Glutamatergic neuron (in vitro differentiated cells): ENCODE results near the gene MTA3. TPM values are rescaled to one million over a fixed set of nuclear protein-coding genes. Genes with fewer than 3 reads are reported as not detected.

ENCODE experiments used
- DNase-seq: peaks from one replicate; pipeline ENCODE4 v3.0.0; 2022
- H3K27ac Mint-ChIP-seq: one replicate; pipeline ENCODE4 v1.8.0; 2020; ENCODE audit warnings: mild to moderate bottlenecking, mixed read lengths, inconsistent platforms; ENCODE audit not compliant: unreplicated experiment
- H3K27me3 Mint-ChIP-seq: one replicate; pipeline ENCODE4 v1.8.0; 2020; ENCODE audit warnings: mild to moderate bottlenecking, moderate library complexity, mixed read lengths, inconsistent platforms; ENCODE audit not compliant: unreplicated experiment
- H3K36me3 Mint-ChIP-seq: one replicate; pipeline ENCODE4 v1.8.0; 2020; ENCODE audit warnings: mild to moderate bottlenecking, mixed read lengths, inconsistent platforms; ENCODE audit not compliant: unreplicated experiment
- H3K4me1 Mint-ChIP-seq: one replicate; pipeline ENCODE4 v1.8.0; 2020; ENCODE audit warnings: mild to moderate bottlenecking, low read depth, mixed read lengths, inconsistent platforms; ENCODE audit not compliant: unreplicated experiment
- H3K4me3 Mint-ChIP-seq: one replicate; pipeline ENCODE4 v1.8.0; 2020; ENCODE audit warnings: mild to moderate bottlenecking, mixed read lengths, inconsistent platforms; ENCODE audit not compliant: unreplicated experiment
- H3K9me3 Mint-ChIP-seq: one replicate; pipeline ENCODE4 v1.8.0; 2020; ENCODE audit warnings: mild to moderate bottlenecking, moderate library complexity, mixed read lengths, inconsistent platforms; ENCODE audit not compliant: unreplicated experiment
- CTCF ChIP-seq: fragments of 200-600 bp; sonication (generic); IDR thresholded peaks from one replicate; pipeline ENCODE4 v1.5.0; 2021; ENCODE audit not compliant: partially characterized antibody, unreplicated experiment
- total RNA-seq: library from RNA; stranded (reverse); fragmentation: NEBNext Ultra II Directional; extraction: Animal tissue kit (Norgen Biotek cat#: 25700); gene quantifications from one replicate; pipeline ENCODE4 v1.2.1, GENCODE V29; 2021; ENCODE audit not compliant: unreplicated experiment

The MTA3 gene
- total RNA-seq, 1 donor from 2014 or later: 64.1 TPM

- no peak for DNase-seq
- no peak for TF ChIP-seq CTCF
- Mint-ChIP-seq H3K27me3 (peaks cover 8% of the 10 kb centered on the region), H3K4me3 (no peak overlapping the region), H3K9me3 (peaks cover 3% of the 10 kb centered on the region), H3K27ac (no peak overlapping the region), H3K36me3 (no peaks in the 10 kb centered on the region), H3K4me1 (peaks cover 6% of the 10 kb centered on the region)
Observed at GRCh38 chr2:42566837-42567321, 1.6 kb upstream of the MTA3 start.

GRCh38 chr2:42567364-42567763 lies 1.1 kb upstream of the MTA3 start:
- DNase-seq: no peak
- Mint-ChIP-seq H3K27ac (peak overlapping the region; percentile 68), H3K36me3 (no peaks in the 10 kb centered on the region), H3K9me3 (peaks cover 3% of the 10 kb centered on the region), H3K27me3 (peaks cover 8% of the 10 kb centered on the region), H3K4me1 (peaks cover 3% of the 10 kb centered on the region), H3K4me3 (peak overlapping the region; percentile 13)
- TF ChIP-seq CTCF: no peak

- peaks cover 8% of the 10 kb centered on the region for H3K27me3 Mint-ChIP-seq
- DNase-seq: peak; percentile 44
- H3K27ac Mint-ChIP-seq: peak overlapping the region; percentile 68
- no peak for TF ChIP-seq CTCF
- H3K4me3 Mint-ChIP-seq: peak overlapping the region; percentile 74
- H3K36me3 Mint-ChIP-seq: no peaks in the 10 kb centered on the region
- H3K9me3 Mint-ChIP-seq: peaks cover 3% of the 10 kb centered on the region
- H3K4me1 Mint-ChIP-seq: peaks cover 3% of the 10 kb centered on the region
Observed at GRCh38 chr2:42567806-42568400, 529 bp upstream of the MTA3 start.

GRCh38 chr2:42569116-42569711 lies 782 bp downstream of the MTA3 start:
- H3K27ac Mint-ChIP-seq: peak overlapping the region; percentile 86
- peak overlapping the region; percentile 92 for H3K4me3 Mint-ChIP-seq
- DNase-seq: no peak
- H3K36me3 Mint-ChIP-seq: no peaks in the 10 kb centered on the region
- no peak for TF ChIP-seq CTCF
- peaks cover 3% of the 10 kb centered on the region for H3K4me1 Mint-ChIP-seq
- H3K27me3 Mint-ChIP-seq: peaks cover 8% of the 10 kb centered on the region
- H3K9me3 Mint-ChIP-seq: peaks cover 3% of the 10 kb centered on the region

GRCh38 chr2:42569883-42570282 lies 1.5 kb downstream of the MTA3 start:
- H3K4me1 Mint-ChIP-seq: peaks cover 3% of the 10 kb centered on the region

More at GRCh38 chr2:42569883-42570282, 1.5 kb downstream of the MTA3 start:
- TF ChIP-seq CTCF: no peak
- peak overlapping the region; percentile 92 for H3K4me3 Mint-ChIP-seq
- H3K36me3 Mint-ChIP-seq: no peaks in the 10 kb centered on the region
- H3K27ac Mint-ChIP-seq: peak overlapping the region; percentile 50
- H3K27me3 Mint-ChIP-seq: peaks cover 9% of the 10 kb centered on the region
- H3K9me3 Mint-ChIP-seq: peaks cover 3% of the 10 kb centered on the region
- DNase-seq: no peak
